ENCODE data around the gene CUBN. TPM values are rescaled to one million over a fixed set of nuclear protein-coding genes. Genes with fewer than 3 reads are reported as not detected.

The CUBN gene
- total RNA-seq, 2 experiments from 2014 or later, result 0.80 to 0.81 TPM

DNA sequence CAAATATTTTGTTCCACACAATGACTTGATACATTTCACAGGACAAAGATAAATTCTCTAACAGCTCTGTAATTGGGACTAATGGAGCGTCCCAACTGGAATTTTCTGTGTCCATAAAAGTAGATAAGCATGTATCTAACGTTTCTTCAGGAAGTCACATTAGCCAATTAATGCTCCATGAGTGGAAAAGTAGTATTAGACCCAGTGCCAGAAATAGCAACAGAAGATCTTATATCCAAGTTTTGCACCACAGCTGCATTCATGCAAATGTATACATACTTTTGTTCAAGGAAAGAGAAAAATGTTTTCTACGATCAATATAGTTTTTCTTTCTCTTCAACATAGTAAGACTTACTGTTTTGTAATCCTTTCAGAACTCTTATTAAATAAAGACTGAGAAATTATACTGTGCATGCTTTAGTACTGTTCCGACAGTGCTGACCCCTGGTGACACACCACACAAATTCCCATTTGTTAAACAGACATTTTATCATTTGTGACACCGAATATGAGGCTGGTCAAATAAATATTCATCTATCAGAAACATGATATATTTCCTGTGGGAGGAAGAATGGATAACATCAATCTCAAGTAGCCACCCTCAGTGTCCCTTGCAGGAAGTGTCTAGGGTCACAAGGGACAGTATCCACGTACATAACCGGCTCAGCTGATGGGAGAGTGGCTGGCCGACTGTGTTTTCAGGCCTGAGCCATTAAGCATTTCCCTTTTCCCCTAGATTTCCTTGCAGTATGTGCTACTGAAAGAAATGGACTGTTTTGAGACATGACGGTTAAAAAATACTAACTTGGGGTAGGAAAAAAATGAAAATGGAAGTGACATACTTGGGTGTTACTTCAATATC lies 210.3 kb downstream of the CUBN start:
- ChIA-PET CTCF (no interaction called here), POLR2A (no interaction called here)
- H3K27ac Mint-ChIP-seq, result no peak overlapping the region
- H3K9me3 Mint-ChIP-seq, result peaks cover 2% of the 10 kb centered on the region
- H3K27me3 Mint-ChIP-seq, result no peaks in the 10 kb centered on the region
- no peak overlapping the region for H3K4me3 Mint-ChIP-seq
- no peak for DNase-seq
- no peaks in the 10 kb centered on the region for H3K4me1 Mint-ChIP-seq
- no peaks in the 10 kb centered on the region for H3K36me3 Mint-ChIP-seq (ENCODE audit: low read depth)

DNA sequence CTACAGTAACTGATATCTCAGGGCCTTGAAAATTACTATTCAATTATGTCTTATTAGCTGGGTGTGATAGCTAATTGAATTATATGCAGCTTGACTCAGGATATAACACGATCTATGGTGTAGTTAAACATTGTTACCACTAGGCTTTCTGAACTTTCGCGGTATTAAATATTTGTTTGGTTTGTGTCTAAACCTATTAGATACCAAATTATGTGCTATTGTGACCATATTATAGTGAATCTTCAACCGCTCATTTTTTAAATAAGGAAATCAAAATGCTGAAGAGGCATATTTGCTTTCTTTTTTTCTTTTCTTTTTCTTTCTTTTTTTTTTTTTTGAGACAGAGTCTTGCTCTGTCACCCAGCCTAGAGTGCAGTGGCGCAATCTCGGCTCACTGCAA lies 213.1 kb downstream of the CUBN start:
- Mint-ChIP-seq H3K27me3 (no peaks in the 10 kb centered on the region), H3K4me1 (no peaks in the 10 kb centered on the region), H3K9me3 (peaks cover 2% of the 10 kb centered on the region), H3K36me3 (ENCODE audit: low read depth) (no peaks in the 10 kb centered on the region), H3K27ac (no peak overlapping the region), H3K4me3 (no peak overlapping the region)
- ChIA-PET POLR2A (interaction anchor here (1.4 kb wide), 1 partner anchor 285 kb away, joined by 3 read pairs; no protein-coding TSS in a partner anchor), CTCF (interaction anchor here (1.0 kb wide), 1 partner anchor 36 kb away, joined by 3 read pairs; no protein-coding TSS in a partner anchor)
- no peak for DNase-seq

DNA sequence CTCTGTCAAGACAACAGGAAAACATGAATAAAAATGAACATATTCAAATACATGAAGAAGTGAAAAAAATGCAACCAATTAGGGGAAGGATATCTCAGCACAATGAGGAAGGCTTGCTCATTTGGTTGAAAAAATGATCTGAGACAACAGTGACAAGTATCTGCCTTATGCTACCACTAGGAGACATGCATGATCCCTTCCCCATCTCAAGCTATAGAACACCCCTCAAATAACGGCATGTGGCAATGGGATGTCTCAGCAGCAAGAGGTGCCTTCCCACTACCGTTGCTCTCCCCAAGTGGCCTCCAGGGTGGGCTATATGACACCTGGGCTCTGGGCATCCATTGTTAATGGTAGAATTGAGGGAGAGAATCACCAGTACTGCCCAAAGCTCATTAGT lies 214.3 kb downstream of the CUBN start:
- POLR2A ChIA-PET, result interaction anchor here (1.4 kb wide), 1 partner anchor 286 kb away, joined by 3 read pairs; no protein-coding TSS in a partner anchor

DNA sequence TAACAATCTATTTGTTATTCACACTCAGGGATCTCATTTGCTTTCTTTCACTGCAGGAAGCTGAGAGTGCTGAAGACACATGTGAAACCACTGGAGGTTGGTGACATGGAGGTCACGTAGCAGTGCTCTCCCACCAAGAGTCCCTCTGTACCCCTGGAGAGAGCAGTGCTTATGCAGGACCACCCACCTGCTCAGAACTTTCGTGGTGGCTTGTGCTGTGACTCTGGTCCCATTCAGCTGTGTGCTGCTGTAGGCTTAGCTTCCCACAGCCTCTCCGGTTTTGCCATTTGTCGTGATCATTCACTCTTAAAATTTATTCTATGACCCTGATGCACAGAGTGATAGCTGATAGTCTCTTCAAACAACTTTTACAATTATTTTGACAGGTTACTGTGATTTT lies 216.3 kb downstream of the CUBN start:
- no peaks in the 10 kb centered on the region for H3K36me3 Mint-ChIP-seq (ENCODE audit: low read depth)

More for the DNA sequence above, 214.3 kb downstream of the CUBN start:
- Mint-ChIP-seq H3K27me3 (peaks cover 2% of the 10 kb centered on the region), H3K4me3 (no peak overlapping the region), H3K36me3 (ENCODE audit: low read depth) (no peaks in the 10 kb centered on the region), H3K27ac (no peak overlapping the region), H3K9me3 (peaks cover 2% of the 10 kb centered on the region), H3K4me1 (peaks cover 2% of the 10 kb centered on the region)
- no peak for DNase-seq
- CTCF ChIA-PET, result no interaction called here

DNA sequence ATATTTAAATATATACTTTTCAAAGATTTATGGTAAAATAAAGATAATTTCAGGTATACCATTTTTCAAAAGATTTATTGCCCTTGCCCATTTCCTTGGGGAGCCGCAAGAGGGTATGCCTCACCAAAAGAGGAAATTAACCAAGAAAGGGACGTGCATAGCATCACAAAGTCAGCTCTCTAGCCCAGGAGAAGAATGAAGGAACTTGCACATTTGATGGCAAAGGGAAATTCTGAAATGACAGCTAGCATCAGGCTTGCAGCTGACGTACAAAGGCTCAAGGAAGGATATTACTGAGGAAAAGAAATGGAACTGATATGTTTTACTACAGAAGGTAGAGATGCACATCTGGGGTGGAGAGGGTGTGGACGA lies 218.8 kb downstream of the CUBN start:
- H3K9me3 Mint-ChIP-seq, result no peaks in the 10 kb centered on the region
- peaks cover 2% of the 10 kb centered on the region for H3K27me3 Mint-ChIP-seq
- H3K4me3 Mint-ChIP-seq, result no peak overlapping the region
- no peak for DNase-seq
- H3K4me1 Mint-ChIP-seq, result peaks cover 2% of the 10 kb centered on the region
- ChIA-PET CTCF (no interaction called here), POLR2A (interaction anchor here (0.6 kb wide), 1 partner anchor 173 kb away, joined by 3 read pairs; no protein-coding TSS in a partner anchor)
- no peaks in the 10 kb centered on the region for H3K36me3 Mint-ChIP-seq (ENCODE audit: low read depth)
- no peak overlapping the region for H3K27ac Mint-ChIP-seq

More for the DNA sequence above, 216.3 kb downstream of the CUBN start:
- peaks cover 2% of the 10 kb centered on the region for H3K27me3 Mint-ChIP-seq
- DNase-seq, result no peak
- CTCF ChIA-PET, result no interaction called here
- H3K4me1 Mint-ChIP-seq, result peaks cover 2% of the 10 kb centered on the region
- peaks cover 2% of the 10 kb centered on the region for H3K9me3 Mint-ChIP-seq
- H3K27ac Mint-ChIP-seq, result no peak overlapping the region
- POLR2A ChIA-PET, result no interaction called here
- H3K4me3 Mint-ChIP-seq, result no peak overlapping the region

DNA sequence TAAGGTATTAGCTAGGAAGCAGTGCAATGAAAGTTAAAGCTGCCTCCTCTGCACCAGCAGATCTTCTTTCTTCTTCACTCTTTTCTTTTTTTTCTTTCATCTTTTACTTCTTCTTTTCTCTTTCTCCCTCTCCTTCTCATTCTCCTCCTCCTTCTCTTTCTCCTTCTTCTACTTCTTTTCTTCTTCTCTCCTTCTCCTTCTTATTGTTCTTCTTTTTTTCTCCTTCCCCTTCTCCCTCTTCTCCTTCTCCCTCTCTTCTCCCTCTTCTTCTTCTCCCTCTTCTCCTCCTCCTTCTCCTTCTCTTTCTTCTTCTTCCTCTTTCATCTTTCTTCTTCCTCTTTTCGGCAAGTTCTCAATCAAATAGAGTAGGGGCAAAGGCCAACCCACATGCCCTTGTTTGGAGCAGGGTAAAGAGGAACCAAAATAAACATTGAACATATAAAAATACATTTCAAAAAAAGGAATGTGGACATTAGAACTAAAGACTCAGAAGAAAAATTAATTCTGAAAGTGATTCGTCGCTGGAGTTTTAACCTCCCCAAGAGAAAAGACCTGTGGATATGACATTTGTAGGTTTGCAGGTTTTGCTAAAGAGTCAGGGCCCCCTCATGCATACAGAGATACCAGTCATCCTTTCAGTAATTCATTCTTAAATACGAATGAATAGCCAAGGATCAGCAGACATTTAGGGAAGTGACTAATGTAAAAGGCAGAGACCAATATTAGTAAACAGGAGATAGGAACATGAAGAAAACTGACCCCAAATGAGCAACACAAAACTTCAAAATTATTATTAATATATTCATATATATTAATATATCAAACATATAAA lies 219.4 kb downstream of the CUBN start:
- ChIA-PET POLR2A (no interaction called here), CTCF (no interaction called here)
- DNase-seq, result no peak
- H3K27ac Mint-ChIP-seq, result no peak overlapping the region
- H3K36me3 Mint-ChIP-seq (ENCODE audit: low read depth), result no peaks in the 10 kb centered on the region
- peaks cover 2% of the 10 kb centered on the region for H3K4me1 Mint-ChIP-seq
- H3K27me3 Mint-ChIP-seq, result peaks cover 2% of the 10 kb centered on the region
- no peak overlapping the region for H3K4me3 Mint-ChIP-seq
- no peaks in the 10 kb centered on the region for H3K9me3 Mint-ChIP-seq

DNA sequence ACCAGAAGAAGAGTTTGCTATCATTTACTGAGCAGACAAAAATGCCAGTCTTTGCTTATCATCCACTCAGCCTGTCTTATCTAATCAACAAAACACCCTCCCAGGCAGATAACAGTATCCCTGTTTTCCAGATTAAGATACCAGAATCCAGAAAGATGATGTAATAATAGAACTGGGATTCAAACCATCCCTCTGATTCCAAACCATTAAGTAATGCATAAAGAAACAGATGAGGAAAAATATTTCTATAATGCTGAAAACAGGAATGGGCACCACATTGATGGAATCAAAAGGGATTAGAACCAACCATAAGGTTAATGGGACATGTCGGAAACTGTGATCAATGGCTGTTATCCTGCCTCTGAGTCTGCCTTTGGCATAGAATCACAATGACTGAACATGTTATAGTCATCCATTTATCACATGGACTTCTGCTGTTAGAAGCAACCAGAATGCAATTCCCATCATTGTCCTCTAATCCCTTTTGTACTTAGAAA lies 220.3 kb downstream of the CUBN start:
- CTCF ChIA-PET, result no interaction called here

DNA sequence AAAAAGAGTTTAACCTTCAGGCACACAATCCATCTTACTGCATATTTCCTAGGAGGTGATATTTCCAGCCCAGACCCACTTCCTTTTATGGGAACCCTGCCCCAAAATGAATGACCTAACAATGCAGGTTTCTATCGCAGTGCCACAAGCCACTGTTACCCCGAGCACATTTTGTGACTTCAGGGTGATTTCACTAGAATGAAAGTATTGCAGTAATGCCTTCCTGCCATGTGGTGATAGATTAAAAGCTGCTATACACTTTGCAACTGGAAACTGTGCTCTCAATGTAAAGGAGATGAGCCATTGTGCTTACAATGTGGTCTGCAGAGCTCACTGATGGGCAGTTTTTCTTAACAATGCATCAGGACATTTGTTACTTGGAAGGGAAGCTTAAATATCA lies 221.9 kb downstream of the CUBN start:
- H3K27ac Mint-ChIP-seq, result no peak overlapping the region
- ChIA-PET POLR2A (no interaction called here), CTCF (no interaction called here)
- peaks cover 4% of the 10 kb centered on the region for H3K4me1 Mint-ChIP-seq
- H3K27me3 Mint-ChIP-seq, result peaks cover 2% of the 10 kb centered on the region
- H3K9me3 Mint-ChIP-seq, result no peaks in the 10 kb centered on the region
- H3K4me3 Mint-ChIP-seq, result no peak overlapping the region
- no peak for DNase-seq
- no peaks in the 10 kb centered on the region for H3K36me3 Mint-ChIP-seq (ENCODE audit: low read depth)

More for the DNA sequence above, 220.3 kb downstream of the CUBN start:
- Mint-ChIP-seq H3K4me3 (no peak overlapping the region), H3K27me3 (peaks cover 2% of the 10 kb centered on the region), H3K9me3 (no peaks in the 10 kb centered on the region), H3K27ac (no peak overlapping the region), H3K36me3 (ENCODE audit: low read depth) (no peaks in the 10 kb centered on the region), H3K4me1 (peaks cover 2% of the 10 kb centered on the region)
- POLR2A ChIA-PET, result no interaction called here
- DNase-seq, result no peak

DNA sequence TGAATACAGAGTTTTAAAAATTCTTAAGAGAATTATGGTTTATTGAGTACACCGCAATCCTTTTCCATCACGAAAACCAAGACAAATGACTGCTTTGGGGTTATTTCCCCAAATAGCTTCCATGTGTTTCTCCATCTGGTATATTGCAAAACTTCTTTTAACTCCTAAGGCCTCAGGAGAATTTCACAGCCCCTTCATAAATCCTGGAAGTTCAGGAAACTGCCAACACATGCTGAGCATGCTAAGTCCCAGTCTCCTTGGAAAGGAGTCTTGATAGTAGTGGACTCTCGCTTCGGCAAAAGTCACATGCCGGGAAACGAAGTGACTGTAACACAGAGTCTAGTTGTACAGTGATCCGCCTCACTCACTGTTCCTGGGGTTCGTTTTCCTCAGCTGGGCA lies 224.3 kb downstream of the CUBN start:
- peaks cover under 1% of the 10 kb centered on the region for H3K27me3 Mint-ChIP-seq
- DNase-seq, result no peak
- no peak overlapping the region for H3K27ac Mint-ChIP-seq
- no peaks in the 10 kb centered on the region for H3K9me3 Mint-ChIP-seq
- H3K36me3 Mint-ChIP-seq (ENCODE audit: low read depth), result no peaks in the 10 kb centered on the region
- ChIA-PET POLR2A (interaction anchor here (1.5 kb wide), 1 partner anchor 325 kb away, joined by 7 read pairs; no protein-coding TSS in a partner anchor), CTCF (no interaction called here)
- H3K4me1 Mint-ChIP-seq, result peaks cover 6% of the 10 kb centered on the region
- no peak overlapping the region for H3K4me3 Mint-ChIP-seq

DNA sequence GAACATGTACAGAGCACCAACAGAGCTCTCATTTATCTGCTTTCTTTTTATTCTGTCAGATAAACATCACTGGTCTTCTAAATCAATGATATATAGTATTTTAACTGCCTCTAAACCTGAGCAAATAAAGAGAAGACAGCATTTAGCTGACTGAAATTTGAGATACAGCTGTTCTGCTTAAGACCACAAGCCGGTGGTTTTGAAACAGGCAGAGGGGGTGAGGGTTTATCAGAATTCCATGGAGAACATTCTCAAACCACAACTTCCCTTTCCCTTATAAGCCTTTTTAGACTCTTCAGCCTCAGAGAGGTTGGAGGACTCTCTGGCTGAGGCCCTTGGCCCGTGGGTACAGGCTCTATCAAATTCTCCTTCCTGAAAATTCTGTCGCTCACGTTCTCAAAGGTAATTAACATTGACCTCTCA lies 225.0 kb downstream of the CUBN start:
- H3K4me1 Mint-ChIP-seq, result peaks cover 6% of the 10 kb centered on the region
- no peaks in the 10 kb centered on the region for H3K27me3 Mint-ChIP-seq
- DNase-seq, result no peak
- H3K27ac Mint-ChIP-seq, result no peak overlapping the region
- no peaks in the 10 kb centered on the region for H3K36me3 Mint-ChIP-seq (ENCODE audit: low read depth)
- no peak overlapping the region for H3K4me3 Mint-ChIP-seq
- ChIA-PET CTCF (no interaction called here), POLR2A (interaction anchor here (0.6 to 1.5 kb wide), 3 partner anchors 324 to 1759 kb away, joined by 3 to 7 read pairs (median 3); no protein-coding TSS in a partner anchor)
- no peaks in the 10 kb centered on the region for H3K9me3 Mint-ChIP-seq

DNA sequence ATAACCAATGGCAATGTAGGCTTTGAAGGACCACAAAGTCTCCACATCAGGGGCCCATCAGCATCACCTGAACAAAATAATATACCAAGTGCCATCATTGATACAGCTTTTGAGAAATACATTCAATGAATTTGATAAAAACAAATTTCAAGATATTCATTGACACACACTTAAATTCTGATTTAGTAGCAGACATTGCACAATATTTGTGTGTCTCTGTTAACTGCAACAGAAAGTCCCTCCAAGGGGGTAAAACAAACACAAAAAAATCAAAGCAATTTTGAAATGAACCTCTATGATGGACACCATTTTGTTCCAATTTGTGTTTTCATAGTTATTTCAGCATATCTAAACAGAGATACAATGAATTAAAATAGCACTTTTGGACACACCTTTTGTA lies 225.6 kb downstream of the CUBN start:
- Mint-ChIP-seq H3K4me3 (no peak overlapping the region), H3K36me3 (ENCODE audit: low read depth) (no peaks in the 10 kb centered on the region), H3K27me3 (no peaks in the 10 kb centered on the region), H3K9me3 (no peaks in the 10 kb centered on the region), H3K4me1 (peaks cover 6% of the 10 kb centered on the region), H3K27ac (no peak overlapping the region)
- CTCF ChIA-PET, result interaction anchor here (2.0 kb wide), 1 partner anchor 297 kb away, joined by 4 read pairs; no protein-coding TSS in a partner anchor
- POLR2A ChIA-PET, result interaction anchor here (0.8 to 1.5 kb wide), 3 partner anchors 325 to 326 kb away, joined by 3 to 7 read pairs (median 3); no protein-coding TSS in a partner anchor
- no peak for DNase-seq

DNA sequence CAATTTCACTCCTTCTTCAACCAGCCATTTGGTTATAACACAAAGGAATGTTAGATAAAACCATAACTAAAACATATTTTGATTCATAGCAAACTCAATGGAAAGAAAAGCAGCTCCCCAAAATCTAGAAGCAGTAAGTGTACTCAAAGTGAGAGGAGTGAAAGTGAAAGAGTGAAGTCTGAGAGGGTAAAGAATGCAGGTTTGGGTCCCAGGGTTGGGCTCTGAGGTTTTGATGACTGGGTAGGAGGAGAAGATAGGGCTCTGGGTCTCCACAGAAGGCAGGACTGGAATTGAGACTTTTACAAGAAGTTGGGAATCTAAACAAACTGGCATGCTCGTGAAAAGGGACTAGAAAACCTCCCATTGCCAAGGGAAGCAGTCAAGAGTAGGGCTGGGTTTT lies 227.0 kb downstream of the CUBN start:
- ChIA-PET CTCF (interaction anchor here (2.0 kb wide), 1 partner anchor 298 kb away, joined by 4 read pairs; no protein-coding TSS in a partner anchor), POLR2A (interaction anchor here (1.1 to 1.4 kb wide), 3 partner anchors 11 to 303 kb away, joined by 3 read pairs; no protein-coding TSS in a partner anchor)

DNA sequence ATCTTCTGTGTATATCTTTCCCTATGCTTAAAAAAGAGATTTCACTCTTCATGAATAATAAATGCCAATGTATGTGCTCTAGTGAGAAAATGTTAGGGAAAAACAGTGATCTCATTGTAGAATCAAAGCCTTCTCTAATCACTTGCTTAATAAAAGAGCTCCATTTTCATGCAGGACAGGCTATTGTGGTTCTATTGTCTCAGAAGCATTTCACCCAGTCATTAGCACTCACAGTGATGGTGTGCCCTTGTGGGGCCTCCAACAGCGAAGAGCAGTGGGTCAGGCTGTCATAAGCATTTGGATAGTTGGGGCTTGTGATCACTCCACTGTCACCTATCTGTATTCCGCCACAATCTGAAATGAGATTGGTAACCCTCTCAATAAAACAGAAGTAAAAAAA lies 228.5 kb downstream of the CUBN start:
- Mint-ChIP-seq H3K36me3 (ENCODE audit: low read depth) (no peaks in the 10 kb centered on the region), H3K4me3 (no peak overlapping the region), H3K9me3 (no peaks in the 10 kb centered on the region), H3K27me3 (no peaks in the 10 kb centered on the region), H3K27ac (no peak overlapping the region), H3K4me1 (peaks cover 6% of the 10 kb centered on the region)
- no peak for DNase-seq
- CTCF ChIA-PET, result no interaction called here
- POLR2A ChIA-PET, result no interaction called here

More for the DNA sequence above, 227.0 kb downstream of the CUBN start:
- Mint-ChIP-seq H3K27me3 (no peaks in the 10 kb centered on the region), H3K4me1 (peaks cover 6% of the 10 kb centered on the region), H3K36me3 (ENCODE audit: low read depth) (no peaks in the 10 kb centered on the region), H3K27ac (no peak overlapping the region), H3K4me3 (peak overlapping the region; percentile 11), H3K9me3 (no peaks in the 10 kb centered on the region)
- peak; percentile 42 for DNase-seq
